DOHH2 (cell line): Measurements from ENCODE around the gene GOLPH3L.
"Not testable (repeated sequence)": the region's sequence is repeated elsewhere in the genome, so short reads cannot be mapped to it uniquely, and the experiment has no call there.

Experiments used
- H3F3A ChIP-seq: fragments of 200-600 bp; sonication (generic), shearing (Covaris generic); 2 replicates; pipeline ENCODE4 v1.6.0; 2016; ENCODE audit warnings: antibody characterized with exemption, mild to moderate bottlenecking; ENCODE audit not compliant: control insufficient read depth, insufficient read depth
- H3K27ac ChIP-seq: fragments of 200-600 bp; sonication (generic); 2 replicates; pipeline ENCODE4 v1.5.1; 2014; ENCODE audit warnings: low read depth, mild to moderate bottlenecking, low read length, moderate library complexity
- H3K27me3 ChIP-seq: fragments of 200-600 bp; sonication (generic); 2 replicates; pipeline ENCODE4 v1.6.1; 2014; ENCODE audit warnings: mild to moderate bottlenecking, low read length, mixed read lengths; ENCODE audit not compliant: control insufficient read depth
- H3K36me3 ChIP-seq: fragments of 200-600 bp; sonication (generic); 2 replicates; pipeline ENCODE4 v1.6.1; 2014; ENCODE audit warnings: mild to moderate bottlenecking, low read length, moderate library complexity, mixed read lengths; ENCODE audit not compliant: control insufficient read depth
- H3K4me1 ChIP-seq: fragments of 200-600 bp; sonication (generic); 2 replicates; pipeline ENCODE4 v1.6.1; 2014; ENCODE audit warnings: mild to moderate bottlenecking, low read length, mixed read lengths; ENCODE audit not compliant: control insufficient read depth
- H3K4me2 ChIP-seq: fragments of 200-600 bp; sonication (generic); 2 replicates; pipeline ENCODE4 v1.6.0; 2014; ENCODE audit warnings: mild to moderate bottlenecking, low read length, moderate library complexity
- H3K4me3 ChIP-seq: fragments of 200-600 bp; sonication (generic); 2 replicates; pipeline ENCODE4 v1.5.1; 2014; ENCODE audit warnings: mild to moderate bottlenecking, low read length, mixed read lengths
- H3K79me2 ChIP-seq: fragments of 200-600 bp; sonication (generic); 2 replicates; pipeline ENCODE4 v1.6.1; 2014; ENCODE audit warnings: mild to moderate bottlenecking, low read length, mixed read lengths; ENCODE audit not compliant: control insufficient read depth
- H3K9me2 ChIP-seq: fragments of 200-600 bp; sonication (generic); replicated peaks from 2 replicates; pipeline ENCODE4 v1.6.1; 2014; ENCODE audit warnings: mild to moderate bottlenecking, low read length, mixed read lengths; ENCODE audit not compliant: control insufficient read depth
- H3K9me3 ChIP-seq: fragments of 200-600 bp; sonication (generic); 2 replicates; pipeline ENCODE4 v1.6.1; 2014; ENCODE audit warnings: antibody characterized with exemption, low read length, mixed read lengths; ENCODE audit not compliant: control insufficient read depth, insufficient read depth
- H4K20me1 ChIP-seq: fragments of 200-600 bp; sonication (generic); 2 replicates; pipeline ENCODE4 v1.6.0; 2014; ENCODE audit warnings: low read depth, mild to moderate bottlenecking, antibody characterized with exemption, low read length, moderate library complexity; ENCODE audit not compliant: control insufficient read depth, insufficient read depth
- CTCF ChIP-seq: fragments of 200-600 bp; sonication (generic); IDR thresholded peaks from one replicate; pipeline ENCODE4 v1.5.1; 2014; ENCODE audit warnings: antibody characterized with exemption, mild to moderate bottlenecking, low read depth, low read length; ENCODE audit not compliant: poor library complexity, severe bottlenecking
- EZH2phosphoT487 ChIP-seq: fragments of 200-600 bp; sonication (generic); IDR thresholded peaks from 2 replicates; pipeline ENCODE4 v1.6.1; 2017; ENCODE audit warnings: borderline replicate concordance, mild to moderate bottlenecking, antibody characterized with exemption, low read length, moderate library complexity, mixed read lengths

The GOLPH3L gene

GRCh38 chr1:150720703-150721102 is 23.7 kb upstream of the GOLPH3L start, which contains the start of gene HORMAD1:
HORMAD1 (minus strand) TSS chr1:150720895; CDS start chr1:150719505, 1,390 bp downstream.
- TF ChIP-seq CTCF (no peak), EZH2phosphoT487 (no peak)
- Histone ChIP-seq H3K27ac (no peak within 1 kb of the TSS), H3K9me3 (no peaks in the 10 kb centered on the region), H3K4me2 (no peak within 1 kb of the TSS), H4K20me1 (no peaks in the 10 kb centered on the region), H3K79me2 (no peaks in the 10 kb centered on the region), H3K4me3 (no peak within 1 kb of the TSS), H3K4me1 (no peaks in the 10 kb centered on the region), H3K27me3 (no peaks in the 10 kb centered on the region), H3K9me2 (no peaks in the 10 kb centered on the region), H3F3A (no peaks in the 10 kb centered on the region), H3K36me3 (no peaks in the 10 kb centered on the region)

GRCh38 chr1:150720098-150720497 is 23.1 kb upstream of the GOLPH3L start:
- Histone ChIP-seq H3K36me3 (no peaks in the 10 kb centered on the region), H3K4me3 (no peak overlapping the region), H3K9me3 (no peaks in the 10 kb centered on the region), H3K79me2 (no peaks in the 10 kb centered on the region), H3K4me1 (no peaks in the 10 kb centered on the region), H3K27me3 (no peaks in the 10 kb centered on the region), H3F3A (no peaks in the 10 kb centered on the region), H3K4me2 (no peak overlapping the region), H3K9me2 (no peaks in the 10 kb centered on the region), H3K27ac (no peak overlapping the region), H4K20me1 (no peaks in the 10 kb centered on the region)
- TF ChIP-seq EZH2phosphoT487: no peak

- no peak overlapping the region for H3K4me2 ChIP-seq
- H3K4me1 ChIP-seq: no peaks in the 10 kb centered on the region
- H4K20me1 ChIP-seq: no peaks in the 10 kb centered on the region
- no peaks in the 10 kb centered on the region for H3F3A ChIP-seq
- no peak for TF ChIP-seq EZH2phosphoT487
- no peak for TF ChIP-seq CTCF
- no peaks in the 10 kb centered on the region for H3K27me3 ChIP-seq
- H3K36me3 ChIP-seq: no peaks in the 10 kb centered on the region
- H3K27ac ChIP-seq: no peak overlapping the region
- H3K9me2 ChIP-seq: no peaks in the 10 kb centered on the region
- H3K79me2 ChIP-seq: no peaks in the 10 kb centered on the region
- H3K9me3 ChIP-seq: no peaks in the 10 kb centered on the region
- H3K4me3 ChIP-seq: no peak overlapping the region
These were observed 21.4 kb upstream of the GOLPH3L start for GRCh38 chr1:150718225-150718891.

GRCh38 chr1:150709031-150709430 is 12.1 kb upstream of the GOLPH3L start:
- H3K27ac ChIP-seq, H3K27me3 ChIP-seq, H3K4me3 ChIP-seq, H3K9me3 ChIP-seq, H3K9me2 ChIP-seq, H3K79me2 ChIP-seq, H3K36me3 ChIP-seq, H4K20me1 ChIP-seq, H3K4me1 ChIP-seq, H3K4me2 ChIP-seq, H3F3A ChIP-seq: not testable (repeated sequence)
